Measurements from ENCODE around the gene FEZ2.

Gene FEZ2

GRCh38 chr2:36535099-36535498, 62.9 kb downstream of the FEZ2 start:
- Histone ChIP-seq H3K36me3 (replicated peaks; ENCODE audit: low read depth, low read length) (no peaks in the 10 kb centered on the region), H3K4me2 (ENCODE audit: low read length) (no peak overlapping the region), H3K79me2 (ENCODE audit: low read length) (no peaks in the 10 kb centered on the region), H2AFZ (ENCODE audit: low read depth, low read length) (no peak overlapping the region), H3K9ac (ENCODE audit: low read length) (no peak overlapping the region), H3K9me3 (ENCODE audit: insufficient read depth, low read length) (no peaks in the 10 kb centered on the region), H3K27me3 (ENCODE audit: low read depth, low read length) (no peaks in the 10 kb centered on the region), H3K27ac (ENCODE audit: low read length) (no peak overlapping the region), H3K4me3 (ENCODE audit: low read length) (no peak overlapping the region), H4K20me1 (ENCODE audit: insufficient read depth, low read length) (no peaks in the 10 kb centered on the region), H3K4me1 (ENCODE audit: low read length) (peaks cover 10% of the 10 kb centered on the region)
- no peak for TF ChIP-seq EZH2phosphoT487 (IDR thresholded peaks at IDR 0.05; ENCODE audit: low read depth)
- no peak for TF ChIP-seq CTCF (IDR thresholded peaks at IDR 0.05; ENCODE audit: low read depth, low read length)

GRCh38 chr2:36534275-36534799, 63.6 kb downstream of the FEZ2 start:
- Histone ChIP-seq H2AFZ (ENCODE audit: low read depth, low read length) (no peak overlapping the region), H3K9ac (ENCODE audit: low read length) (no peak overlapping the region), H3K79me2 (ENCODE audit: low read length) (no peaks in the 10 kb centered on the region), H3K27ac (ENCODE audit: low read length) (no peak overlapping the region), H3K36me3 (replicated peaks; ENCODE audit: low read depth, low read length) (no peaks in the 10 kb centered on the region), H3K4me2 (ENCODE audit: low read length) (no peak overlapping the region), H3K4me1 (ENCODE audit: low read length) (peaks cover 10% of the 10 kb centered on the region), H4K20me1 (ENCODE audit: insufficient read depth, low read length) (no peaks in the 10 kb centered on the region), H3K9me3 (ENCODE audit: insufficient read depth, low read length) (no peaks in the 10 kb centered on the region), H3K27me3 (ENCODE audit: low read depth, low read length) (no peaks in the 10 kb centered on the region), H3K4me3 (ENCODE audit: low read length) (no peak overlapping the region)
- TF ChIP-seq CTCF (IDR thresholded peaks at IDR 0.05; ENCODE audit: low read depth, low read length), result no peak
- no peak for TF ChIP-seq EZH2phosphoT487 (IDR thresholded peaks at IDR 0.05; ENCODE audit: low read depth)

GRCh38 chr2:36530983-36531354, 67.0 kb downstream of the FEZ2 start:
- H3K4me2 ChIP-seq (ENCODE audit: low read length), result no peak overlapping the region
- H3K4me3 ChIP-seq (ENCODE audit: low read length), result no peak overlapping the region
- TF ChIP-seq CTCF (IDR thresholded peaks at IDR 0.05; ENCODE audit: low read depth, low read length), result no peak
- no peak for TF ChIP-seq EZH2phosphoT487 (IDR thresholded peaks at IDR 0.05; ENCODE audit: low read depth)
- H2AFZ ChIP-seq (ENCODE audit: low read depth, low read length), result no peak overlapping the region
- no peaks in the 10 kb centered on the region for H3K9me3 ChIP-seq (ENCODE audit: insufficient read depth, low read length)
- H3K36me3 ChIP-seq (replicated peaks; ENCODE audit: low read depth, low read length), result no peaks in the 10 kb centered on the region
- no peaks in the 10 kb centered on the region for H3K27me3 ChIP-seq (ENCODE audit: low read depth, low read length)
- H3K9ac ChIP-seq (ENCODE audit: low read length), result no peak overlapping the region
- H4K20me1 ChIP-seq (ENCODE audit: insufficient read depth, low read length), result no peaks in the 10 kb centered on the region
- peaks cover 10% of the 10 kb centered on the region for H3K4me1 ChIP-seq (ENCODE audit: low read length)
- H3K79me2 ChIP-seq (ENCODE audit: low read length), result no peaks in the 10 kb centered on the region
- H3K27ac ChIP-seq (ENCODE audit: low read length), result no peak overlapping the region

GRCh38 chr2:36530178-36530982, 67.6 kb downstream of the FEZ2 start:
- Histone ChIP-seq H3K4me2 (ENCODE audit: low read length) (no peak overlapping the region), H3K4me1 (ENCODE audit: low read length) (peaks cover 10% of the 10 kb centered on the region), H3K36me3 (replicated peaks; ENCODE audit: low read depth, low read length) (no peaks in the 10 kb centered on the region), H3K27ac (ENCODE audit: low read length) (no peak overlapping the region), H3K79me2 (ENCODE audit: low read length) (no peaks in the 10 kb centered on the region), H3K4me3 (ENCODE audit: low read length) (no peak overlapping the region), H2AFZ (ENCODE audit: low read depth, low read length) (no peak overlapping the region), H3K27me3 (ENCODE audit: low read depth, low read length) (no peaks in the 10 kb centered on the region), H4K20me1 (ENCODE audit: insufficient read depth, low read length) (no peaks in the 10 kb centered on the region), H3K9ac (ENCODE audit: low read length) (no peak overlapping the region), H3K9me3 (ENCODE audit: insufficient read depth, low read length) (no peaks in the 10 kb centered on the region)
- TF ChIP-seq EZH2phosphoT487 (IDR thresholded peaks at IDR 0.05; ENCODE audit: low read depth), result no peak
- no peak for TF ChIP-seq CTCF (IDR thresholded peaks at IDR 0.05; ENCODE audit: low read depth, low read length)
